Measurements from ENCODE around the gene KIF4B. TPM values are rescaled to one million over a fixed set of nuclear protein-coding genes. Genes with fewer than 3 reads are reported as not detected.

Gene KIF4B
- under 0.01 TPM in 1 of 2 replicates, not detected in the other for total RNA-seq

GRCh38 chr5:155013526-155013925 is at the start of gene KIF4B:
TSS of gene KIF4B (plus strand) at chr5:155013755. CDS start at chr5:155013860, 105 bp downstream.

Other genes with a start within 250 kb of the KIF4B start
- gene FAXDC2, start 163.2 kb upstream of the KIF4B start, total RNA-seq, result 8.5 and 19.9 TPM in 2 replicates
- 60.3 and 66.1 TPM in 2 replicates for gene CNOT8, start 155.1 kb upstream of the KIF4B start, total RNA-seq
- 13.8 and 14.7 TPM in 2 replicates for gene GEMIN5, start 75.5 kb upstream of the KIF4B start, total RNA-seq
- 42.2 and 45.6 TPM in 2 replicates for gene MRPL22, start 72.7 kb upstream of the KIF4B start, total RNA-seq